K562 (cell line): Measurements from ENCODE around the gene PLOD1. TPM values are rescaled to one million over a fixed set of nuclear protein-coding genes. Genes with fewer than 3 reads are reported as not detected.

Experiments
- ATAC-seq: fragments of 200-7000 bp; cut with Tn5 transposase; 3 replicates; pipeline ENCODE4 v1.9.1; 2020; ENCODE audit warnings: moderate library complexity
- BruUV-seq: library from RNA; stranded (reverse); fragments of 400-500 nt; replicated peaks from 2 replicates; lab custom pipeline; 2021; lab: Mats Ljungman, UMichigan
- CTCF ChIA-PET: fragments of 300-600 bp; formaldehyde crosslinking; extraction: SDS; loops from one replicate; lab custom pipeline; 2021; ENCODE audit warnings: low intra/inter-chr PET ratio; lab: Yijun Ruan, JAX
- POLR2A ChIA-PET: fragments of 300-600, 350-650 bp; sonication (Branson Sonifier 250); formaldehyde crosslinking; extraction: SDS; loops from one replicate; lab custom pipeline; 2021; ENCODE audit warnings: antibody characterized with exemption, inconsistent platforms; lab: Yijun Ruan, JAX
- DNase-seq, 4 experiments: peaks; one replicate each; pipeline versions ENCODE4 v3.0.0 to v3.0.0-alpha.2; 2011 to 2018; ENCODE audit warnings: low spot score in 3 of 4, mixed read lengths in 3 of 4; ENCODE audit errors: extremely low read depth in 1 of 4
- FAIRE-seq: peaks from 2 replicates; lab custom pipeline; 2011; peaks lifted over from hg19 to GRCh38; lab: Jason Lieb, UNC
- H2AFZ ChIP-seq: 2 replicates; pipeline ENCODE4 v1.6.0; 2011; ENCODE audit warnings: low read depth, low read length, control low read depth, inconsistent platforms
- H3K27ac ChIP-seq: fragments of 200-600 bp; 3 replicates; pipeline ENCODE4 v1.8.0; 2011; ENCODE audit warnings: low read depth, mild to moderate bottlenecking, control low read depth, inconsistent platforms, low read length, moderate library complexity, mixed read lengths; ENCODE audit errors: extremely low read depth
- H3K27me3 ChIP-seq, 2 experiments: fragments of 300-600 bp in 1 of 2; 2 replicates in 1 of 2; 3 replicates in 1 of 2; pipeline versions ENCODE4 v1.6.0 to v1.8.0; 2011; ENCODE audit warnings: inconsistent platforms in 2 of 2, low read length in 2 of 2, mild to moderate bottlenecking in 1 of 2, mixed read lengths in 1 of 2, moderate library complexity in 1 of 2; ENCODE audit not compliant: control insufficient read depth in 2 of 2, insufficient read depth in 2 of 2
- H3K36me3 ChIP-seq: fragments of 300-600 bp; 3 replicates; pipeline ENCODE4 v1.8.0; 2011; ENCODE audit warnings: mild to moderate bottlenecking, low read length, inconsistent platforms; ENCODE audit not compliant: control insufficient read depth, insufficient read depth
- H3K4me1 ChIP-seq, 2 experiments: fragments of 200-600 bp in 1 of 2; replicated peaks in 1 of 2; 2 replicates in 1 of 2; 3 replicates in 1 of 2; pipeline versions ENCODE4 v1.5.1 to v1.8.0; 2011; ENCODE audit warnings: inconsistent platforms in 2 of 2, low read length in 2 of 2, mild to moderate bottlenecking in 1 of 2, mixed read lengths in 1 of 2, moderate library complexity in 1 of 2; ENCODE audit not compliant: control insufficient read depth in 2 of 2, insufficient read depth in 2 of 2
- H3K4me2 ChIP-seq: 2 replicates; pipeline ENCODE4 v1.6.1; 2011; ENCODE audit warnings: low read length, control low read depth, inconsistent platforms, mixed read lengths; ENCODE audit not compliant: insufficient read depth
- H3K4me3 ChIP-seq: fragments of 200-600 bp; sonication (generic), shearing (Covaris generic); 2 replicates; pipeline ENCODE4 v1.5.1; 2016; ENCODE audit warnings: control low read depth, inconsistent platforms
- H3K79me2 ChIP-seq: fragments of 200-600 bp; 3 replicates; pipeline ENCODE4 v1.8.0; 2011; ENCODE audit warnings: low read length, inconsistent platforms; ENCODE audit not compliant: control insufficient read depth, insufficient read depth
- H3K9ac ChIP-seq, 2 experiments: 2 replicates each; pipeline versions ENCODE4 v1.6.0 to v1.6.1; 2011; ENCODE audit warnings: low read depth in 2 of 2, low read length in 2 of 2, control low read depth in 1 of 2, inconsistent platforms in 1 of 2, mild to moderate bottlenecking in 1 of 2, mixed read lengths in 1 of 2; ENCODE audit not compliant: insufficient read depth in 1 of 2
- H3K9me1 ChIP-seq: one replicate; pipeline ENCODE4 v1.6.0; 2011; ENCODE audit warnings: inconsistent platforms, mild to moderate bottlenecking, low read length, moderate library complexity; ENCODE audit not compliant: control insufficient read depth, insufficient read depth
- H3K9me3 ChIP-seq: replicated peaks from 2 replicates; pipeline ENCODE4 v1.5.1; 2011; ENCODE audit warnings: low read depth, low read length, inconsistent platforms; ENCODE audit not compliant: control insufficient read depth, insufficient read depth
- H4K20me1 ChIP-seq: replicated peaks from 2 replicates; pipeline ENCODE4 v1.6.1; 2011; ENCODE audit warnings: low read length, inconsistent platforms, mixed read lengths; ENCODE audit not compliant: control insufficient read depth, insufficient read depth
- AFF1 ChIP-seq, 2 experiments: fragments of 450-650 bp; IDR thresholded peaks; 2 replicates each; pipeline ENCODE4 v1.6.1; 2018; ENCODE audit warnings: mild to moderate bottlenecking in 2 of 2, low read depth in 1 of 2; ENCODE audit not compliant: partially characterized antibody in 2 of 2
- BCOR ChIP-seq: fragments of 450-650 bp; IDR thresholded peaks from 2 replicates; pipeline ENCODE4 v1.6.1; 2016
- CHCHD3 ChIP-seq: fragments of 250-450 bp; sonication (Bioruptor Pico); IDR thresholded peaks from 2 replicates; pipeline ENCODE4 v2.1.2; 2022; ENCODE audit warnings: mild to moderate bottlenecking
- CXXC5 ChIP-seq: fragments of 250-450 bp; sonication (Bioruptor Pico); IDR thresholded peaks from 2 replicates; pipeline ENCODE4 v1.8.0; 2022; ENCODE audit warnings: inconsistent platforms, mild to moderate bottlenecking, moderate library complexity
- MED1 ChIP-seq: sonication (generic); formaldehyde crosslinking; IDR thresholded peaks from 2 replicates; pipeline ENCODE4 v1.8.1; 2023; ENCODE audit warnings: missing genetic modification reagents, borderline replicate concordance
- NFATC3 ChIP-seq: fragments of 450-650 bp; IDR thresholded peaks from 2 replicates; pipeline ENCODE4 v1.6.1; 2017; ENCODE audit warnings: mild to moderate bottlenecking
- PHB2 ChIP-seq: fragments of 450-650 bp; IDR thresholded peaks from 2 replicates; pipeline ENCODE4 v1.6.1; 2017; ENCODE audit warnings: low read depth
- RBM17 ChIP-seq: fragments of 200-400 bp; formaldehyde crosslinking; IDR thresholded peaks from 2 replicates; pipeline ENCODE4 v1.6.1; 2017; ENCODE audit warnings: low read depth, mild to moderate bottlenecking, low read length, borderline replicate concordance
- XRCC3 ChIP-seq: fragments of 450-650 bp; IDR thresholded peaks from 2 replicates; pipeline ENCODE4 v1.6.1; 2017; ENCODE audit warnings: mild to moderate bottlenecking, moderate library complexity
- ZNF12 ChIP-seq: sonication (generic); formaldehyde crosslinking; IDR thresholded peaks from 2 replicates; pipeline ENCODE4 v1.4.0; 2020; ENCODE audit warnings: mild to moderate bottlenecking, missing genetic modification reagents
- ZNF280A ChIP-seq: fragments of 450-650 bp; IDR thresholded peaks from 2 replicates; pipeline ENCODE4 v1.6.1; 2018; ENCODE audit warnings: mild to moderate bottlenecking, low read depth; ENCODE audit not compliant: partially characterized antibody
- ZNF583 ChIP-seq: fragments of 250-450 bp; sonication (Bioruptor Pico); IDR thresholded peaks from 2 replicates; pipeline ENCODE4 v1.4.0; 2020
- WGBS: fragments of 100-300 bp; shearing (Covaris generic); methylation state at CpG from one replicate; pipeline ENCODE4 v1.1.6; 2016; ENCODE audit warnings: low coverage, mixed read lengths; ENCODE audit not compliant: insufficient coverage; ENCODE audit errors: missing lambda C conversion rate; 5-methylcytosine and 5-hydroxymethylcytosine counted together
- in situ Hi-C: fragments of 300-500 bp; cut with MboI; formaldehyde crosslinking; loops from 4 replicates; pipeline ENCODE4 v1.15.0; 2018; ENCODE audit warnings: inconsistent platforms, mixed read lengths
- intact Hi-C: fragments of 100-400 bp; cut with micrococcal nuclease; formaldehyde crosslinking; loops from 2 replicates; pipeline ENCODE4 v1.14.2; 2022
- polyA plus RNA-seq, 8 experiments: library from polyadenylated mRNA; depleted of rRNA in 4 of 8; stranded (reverse) in 5 of 8; unstranded in 3 of 8; fragments of >200 nt; fragmentation: Nextera tagmentation in 2 of 8; fragmentation: Illumina TruSeq in 1 of 8; extraction: Ambion mirVana in 2 of 8; extraction: Trizol in 1 of 8; gene quantifications; 2 replicates each; pipeline versions ENCODE4 v1.2.1 to v1.2.3, GENCODE V29; 2011 to 2014; ENCODE audit warnings: inconsistent platforms in 1 of 8, missing spikeins in 1 of 8
- total RNA-seq, 7 experiments: library from RNA; depleted of rRNA in 6 of 7; stranded (reverse); fragments of >200 nt in 6 of 7; fragmentation: Illumina TruSeq in 2 of 7; extraction: Trizol in 2 of 7; gene quantifications; 2 replicates each; pipeline versions ENCODE4 v1.2.1 to v1.2.3, GENCODE V29; 2011 to 2021; ENCODE audit warnings: low replicate concordance in 1 of 7

PLOD1 gene
- total and polyA plus RNA-seq, 9 of the 15 experiments (the other 6 are each of a cell fraction or from before 2014, with no cell fraction given): 16.6 to 90.8 (median 52.7) TPM

- TF ChIP-seq AFF1 (IDR thresholded peaks at IDR 0.05; ENCODE audit: low read depth in 1 of 2, partially characterized antibody in 2 of 2) (no peak), RBM17 (no peak), MED1 (CRISPR knock-in tag) (no peak), NFATC3 (no peak)
Observed at GRCh38 chr1:11989669-11990068, 55.2 kb downstream of the PLOD1 start (continued).

- H3K27ac ChIP-seq: no peak overlapping the region; the same call in 2 of the 3 replicates
- no peaks in the 10 kb centered on the region; a peak in 2 of 5 replicates for H3K4me1 ChIP-seq
- no peak overlapping the region for H3K9ac ChIP-seq
- peaks cover 14% of the 10 kb centered on the region; the same call in 1 of the 2 replicates for H4K20me1 ChIP-seq
- peaks cover 91% of the 10 kb centered on the region for H3K36me3 ChIP-seq
- no TSS peak for BruUV-seq
- intact Hi-C loops (no loop called here), in situ Hi-C loops (no loop called here)
- no peak overlapping the region for H3K4me3 ChIP-seq
- H3K9me3 ChIP-seq: no peaks in the 10 kb centered on the region
- ChIA-PET POLR2A (interaction anchor here (0.6 to 1.5 kb wide), 6 partner anchors 9 to 85 kb away, joined by 3 to 8 read pairs (median 3); no protein-coding TSS in a partner anchor), CTCF (no interaction called here)
- no peak for FAIRE-seq
- no peak overlapping the region for H2AFZ ChIP-seq
- H3K9me1 ChIP-seq: no peaks in the 10 kb centered on the region
- H3K4me2 ChIP-seq: no peak overlapping the region
- DNase-seq: no peak
- no peaks in the 10 kb centered on the region for H3K27me3 ChIP-seq
- no peak for ATAC-seq
- peaks cover 58% of the 10 kb centered on the region for H3K79me2 ChIP-seq
- WGBS: 92% methylated on average over 10 of the region's 10 CpGs
- no peak for TF ChIP-seq ZNF280A
- no peak for TF ChIP-seq XRCC3
- TF ChIP-seq PHB2: no peak
- TF ChIP-seq ZNF583: no peak
- 0 out of 2 replicates have a peak, but pooled peaks have one; percentile 21 for TF ChIP-seq ZNF12 (CRISPR knock-in tag)
- no peak for TF ChIP-seq CHCHD3 (CRISPR knock-in tag)
- TF ChIP-seq CXXC5 (CRISPR knock-in tag): no peak
- TF ChIP-seq BCOR: no peak
Observed at GRCh38 chr1:11990303-11991032, 56.0 kb downstream of the PLOD1 start.
